Spleen (tissue), 11 donors: ENCODE results near the gene PPARA. TPM values are rescaled to one million over a fixed set of nuclear protein-coding genes. Genes with fewer than 3 reads are reported as not detected.

Source experiments
- DNase-seq: peaks from one replicate; pipeline ENCODE4 v3.0.0-alpha.2; 2020
- H3K27ac ChIP-seq, 8 donors: fragments of 200-600 bp; sonication (generic) in 7 of 8; 1 replicate in 4 of 8; 2 replicates in 4 of 8; pipeline versions ENCODE4 v1.5.0 to v1.8.0; 2016 to 2021; ENCODE audit warnings: inconsistent platforms in 4 of 8, mild to moderate bottlenecking in 4 of 8, moderate library complexity in 1 of 8
- H3K27me3 ChIP-seq, 7 donors: fragments of 200-600 bp; sonication (generic) in 6 of 7; replicated peaks in 1 of 7; 1 replicate in 4 of 7; 2 replicates in 3 of 7; pipeline versions ENCODE4 v1.5.0 to v1.8.0; 2016 to 2021; ENCODE audit warnings: inconsistent platforms in 3 of 7, mild to moderate bottlenecking in 1 of 7
- H3K36me3 ChIP-seq, 6 donors: fragments of 200-600 bp; sonication (generic) in 5 of 6; 1 replicate in 4 of 6; 2 replicates in 2 of 6; pipeline versions ENCODE4 v1.5.0 to v1.8.0; 2016 to 2021; ENCODE audit warnings: inconsistent platforms in 2 of 6
- H3K4me1 ChIP-seq, 6 donors: fragments of 200-600 bp; sonication (generic) in 5 of 6; 1 replicate in 3 of 6; 2 replicates in 3 of 6; pipeline versions ENCODE4 v1.5.0 to v1.8.0; 2016 to 2021; ENCODE audit warnings: inconsistent platforms in 3 of 6
- H3K4me3 ChIP-seq, 8 donors: fragments of 200-600 bp; sonication (generic) in 7 of 8; 1 replicate in 4 of 8; 2 replicates in 4 of 8; pipeline versions ENCODE4 v1.5.0 to v1.8.0; 2016 to 2021; ENCODE audit warnings: inconsistent platforms in 4 of 8, mild to moderate bottlenecking in 4 of 8, moderate library complexity in 2 of 8
- H3K9me3 ChIP-seq, 8 donors: fragments of 200-600 bp; sonication (generic) in 7 of 8; 1 replicate in 4 of 8; 2 replicates in 4 of 8; pipeline versions ENCODE4 v1.5.0 to v1.8.0; 2016 to 2021; ENCODE audit warnings: inconsistent platforms in 4 of 8
- CTCF ChIP-seq, 11 experiments: fragments of 200-600 bp in 7 of 11; fragments of 450-650 bp in 4 of 11; sonication (generic) in 4 of 11; IDR thresholded peaks in 8 of 11; conservative IDR thresholded peaks in 3 of 11; 1 replicate in 7 of 11; 2 replicates in 4 of 11; pipeline versions ENCODE4 v1.4.0 to v1.8.0; 2016 to 2021; ENCODE audit warnings: antibody characterized with exemption in 11 of 11, inconsistent platforms in 4 of 11, mild to moderate bottlenecking in 1 of 11
- POLR2A ChIP-seq, 3 donors: fragments of 450-650 bp; IDR thresholded peaks; one replicate each; pipeline ENCODE4 v1.5.1; 2017; ENCODE audit warnings: antibody characterized with exemption in 3 of 3, mild to moderate bottlenecking in 1 of 3
- POLR2AphosphoS5 ChIP-seq, 3 donors: sonication (generic); formaldehyde crosslinking; IDR thresholded peaks; one replicate each; pipeline ENCODE4 v1.5.1; 2017; ENCODE audit warnings: antibody characterized with exemption in 3 of 3
- WGBS, 5 donors: extraction: QIAGEN DNeasy Blood & Tissue Kit in 3 of 5; methylation state at CpG; one replicate each; pipeline versions ENCODE4 v1.1.5 to v1.1.7; 2013 to 2018; 5-methylcytosine and 5-hydroxymethylcytosine counted together
- intact Hi-C: fragments of 100-400 bp; cut with DNase I; formaldehyde crosslinking; loops from one replicate; pipeline ENCODE4 v1.15.0; 2023; ENCODE audit warnings: low total_unique reads
- polyA plus RNA-seq, 3 donors: library from polyadenylated mRNA; stranded (reverse); fragments of 200-250 nt; gene quantifications; one replicate each; pipeline ENCODE4 v1.2.1, GENCODE V29; 2013
- total RNA-seq, 7 donors: library from RNA; depleted of rRNA in 3 of 7; stranded (reverse); fragments of >200 nt in 3 of 7; fragmentation: NEBNext Ultra II Directional in 4 of 7; extraction: Animal tissue kit (Norgen Biotek cat#: 25700) in 4 of 7; gene quantifications; one replicate each; pipeline versions ENCODE4 v1.1.0 to v1.2.1, GENCODE V29; 2016 to 2021
- donor health status: healthy with polysubstance abuse.
- donor health status: DM: no; HTN: no; CAD: no; lungs with moderate emphysema.
- donor health status: DM: no; HTN: no; CAD: no.
- donor health status: Bipolar disorder and iron deficiency.
- donor health status: healthy.
- donor health status: DM: no; HTN: no; CAD: no.
- donor health status: DM: yes; HTN: yes; CAD: no.

PPARA gene
- total and polyA plus RNA-seq, 10 donors, result 2.0 to 40.9 (median 22.6) TPM

- Histone ChIP-seq H3K4me3 (no peak overlapping the region), H3K27me3 (no peaks in the 10 kb centered on the region), H3K36me3 (peaks cover 0 to 68% (median 7%) of the 10 kb centered on the region in 6 donors), H3K27ac (peak overlapping the region in 4 of 8 donors; percentile 1 to 60 (median 18)), H3K4me1 (peaks cover 4 to 43% (median 25%) of the 10 kb centered on the region in 6 donors), H3K9me3 (no peaks in the 10 kb centered on the region)
- DNase-seq, result peak; percentile 53
- intact Hi-C loops, result loop anchor here (10.0 kb wide), 1 partner anchor 75 kb away; no protein-coding TSS in a partner anchor
- 38 to 60% (median 44%) methylated on average over 17 to 20 of the region's 20 CpGs for WGBS, 5 donors
- no peak for TF ChIP-seq CTCF (IDR thresholded peaks at IDR 0.05 in 8 of 11, conservative IDR thresholded peaks at IDR 0.05 in 3 of 11)
- no peak for TF ChIP-seq POLR2A (IDR thresholded peaks at IDR 0.05)
- peak in 1 of 3 donors; percentile 12 for TF ChIP-seq POLR2AphosphoS5 (IDR thresholded peaks at IDR 0.05)
Measured at GRCh38 chr22:46239261-46240048, 89.1 kb downstream of the PPARA start.

GRCh38 chr22:46240073-46240472 is 89.7 kb downstream of the PPARA start:
- Histone ChIP-seq H3K9me3 (no peaks in the 10 kb centered on the region), H3K27me3 (no peaks in the 10 kb centered on the region), H3K4me3 (no peak overlapping the region), H3K36me3 (peaks cover 0 to 68% (median 13%) of the 10 kb centered on the region in 6 donors), H3K4me1 (peaks cover 4 to 44% (median 25%) of the 10 kb centered on the region in 6 donors), H3K27ac (peak overlapping the region in 4 of 8 donors; percentile 1 to 60 (median 31))
- 58 to 94% (median 86%) methylated on average over 2 of the region's 2 CpGs for WGBS, 5 donors
- no peak for DNase-seq
- no peak for TF ChIP-seq POLR2AphosphoS5 (IDR thresholded peaks at IDR 0.05)
- TF ChIP-seq POLR2A (IDR thresholded peaks at IDR 0.05), result no peak
- intact Hi-C loops, result no loop called here

- TF ChIP-seq POLR2A (IDR thresholded peaks at IDR 0.05), result no peak
- TF ChIP-seq POLR2AphosphoS5 (IDR thresholded peaks at IDR 0.05), result no peak
- TF ChIP-seq CTCF (IDR thresholded peaks at IDR 0.05 in 8 of 11, conservative IDR thresholded peaks at IDR 0.05 in 3 of 11), result no peak
- H3K9me3 ChIP-seq, result no peaks in the 10 kb centered on the region
- peaks cover 0 to 68% (median 13%) of the 10 kb centered on the region in 6 donors for H3K36me3 ChIP-seq
- peak overlapping the region in 2 of 8 donors; percentile 42 for H3K27ac ChIP-seq
- peaks cover 4 to 49% (median 25%) of the 10 kb centered on the region in 6 donors for H3K4me1 ChIP-seq
- intact Hi-C loops, result no loop called here
- no peak for DNase-seq
- no peak overlapping the region for H3K4me3 ChIP-seq
- WGBS, 5 donors, result 63 to 73% (median 68%) methylated on average over 6 of the region's 6 CpGs
- H3K27me3 ChIP-seq, result no peaks in the 10 kb centered on the region
Measured at GRCh38 chr22:46240506-46240905, 90.2 kb downstream of the PPARA start.

GRCh38 chr22:46240907-46241306 is 90.6 kb downstream of the PPARA start:
- no peaks in the 10 kb centered on the region for H3K27me3 ChIP-seq
- H3K4me1 ChIP-seq, result peaks cover 4 to 53% (median 25%) of the 10 kb centered on the region in 6 donors
- H3K36me3 ChIP-seq, result peaks cover 0 to 68% (median 13%) of the 10 kb centered on the region in 6 donors
- 69 to 84% (median 81%) methylated on average over 7 of the region's 7 CpGs for WGBS, 5 donors
- TF ChIP-seq POLR2AphosphoS5 (IDR thresholded peaks at IDR 0.05), result no peak
- TF ChIP-seq CTCF (IDR thresholded peaks at IDR 0.05 in 8 of 11, conservative IDR thresholded peaks at IDR 0.05 in 3 of 11), result no peak
- no peak for TF ChIP-seq POLR2A (IDR thresholded peaks at IDR 0.05)
- H3K4me3 ChIP-seq, result no peak overlapping the region
- no peak for DNase-seq
- H3K9me3 ChIP-seq, result no peaks in the 10 kb centered on the region
- peak overlapping the region in 2 of 8 donors; percentile 42 for H3K27ac ChIP-seq
- intact Hi-C loops, result no loop called here
